Middle frontal gyrus (tissue), 1 donor: Measurements from ENCODE around the gene E2F6.

ENCODE experiments used
- DNase-seq: peaks from one replicate; pipeline ENCODE4 v3.0.0-alpha.2; 2015; ENCODE audit warnings: low spot score; ENCODE audit errors: extremely low spot score

The E2F6 gene, protein sequence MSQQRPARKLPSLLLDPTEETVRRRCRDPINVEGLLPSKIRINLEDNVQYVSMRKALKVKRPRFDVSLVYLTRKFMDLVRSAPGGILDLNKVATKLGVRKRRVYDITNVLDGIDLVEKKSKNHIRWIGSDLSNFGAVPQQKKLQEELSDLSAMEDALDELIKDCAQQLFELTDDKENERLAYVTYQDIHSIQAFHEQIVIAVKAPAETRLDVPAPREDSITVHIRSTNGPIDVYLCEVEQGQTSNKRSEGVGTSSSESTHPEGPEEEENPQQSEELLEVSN

DNA sequence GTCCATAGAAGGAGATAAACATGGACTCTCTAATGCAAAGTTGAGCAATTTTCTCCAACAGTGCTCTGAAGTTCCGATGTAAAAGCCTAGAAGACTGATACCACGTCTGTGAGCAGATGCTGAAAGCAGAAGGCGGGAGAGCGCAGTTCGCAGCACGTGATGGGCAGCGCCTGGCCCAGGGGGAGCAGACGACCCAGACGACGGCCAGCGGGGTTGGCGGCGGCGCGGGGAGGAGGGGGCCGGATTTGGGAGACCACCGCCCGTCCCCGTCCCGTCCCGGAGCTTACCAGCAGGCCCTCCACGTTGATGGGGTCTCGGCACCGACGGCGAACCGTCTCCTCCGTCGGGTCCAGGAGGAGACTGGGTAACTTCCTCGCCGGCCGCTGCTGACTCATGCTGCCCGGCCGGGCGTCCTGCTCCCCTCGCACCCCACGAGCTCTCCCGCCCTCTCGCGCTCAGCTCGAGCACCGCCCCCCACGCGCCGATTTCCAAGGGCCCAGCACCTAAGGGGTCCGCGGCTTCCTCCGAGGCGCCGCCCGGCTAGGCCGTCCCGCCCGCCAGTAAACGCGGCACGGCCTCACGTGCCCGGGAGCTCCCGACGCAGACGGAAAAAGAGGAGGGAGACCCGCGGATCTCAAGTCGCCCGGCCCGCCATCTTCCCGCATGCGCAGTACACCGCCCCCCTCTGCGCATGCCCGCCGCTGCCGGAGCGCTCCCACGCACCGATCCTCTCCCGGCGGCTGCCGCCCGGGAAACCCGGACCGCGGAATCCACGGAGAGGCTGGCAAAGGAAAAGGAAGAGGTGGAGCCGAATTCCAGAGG lies at the start of gene E2F6:
E2F6 (minus strand) TSS at position 677 of the 822 bp plus-strand sequence; CDS start at position 395, 282 bp downstream.
- DNase-seq = peak; percentile 83

DNA sequence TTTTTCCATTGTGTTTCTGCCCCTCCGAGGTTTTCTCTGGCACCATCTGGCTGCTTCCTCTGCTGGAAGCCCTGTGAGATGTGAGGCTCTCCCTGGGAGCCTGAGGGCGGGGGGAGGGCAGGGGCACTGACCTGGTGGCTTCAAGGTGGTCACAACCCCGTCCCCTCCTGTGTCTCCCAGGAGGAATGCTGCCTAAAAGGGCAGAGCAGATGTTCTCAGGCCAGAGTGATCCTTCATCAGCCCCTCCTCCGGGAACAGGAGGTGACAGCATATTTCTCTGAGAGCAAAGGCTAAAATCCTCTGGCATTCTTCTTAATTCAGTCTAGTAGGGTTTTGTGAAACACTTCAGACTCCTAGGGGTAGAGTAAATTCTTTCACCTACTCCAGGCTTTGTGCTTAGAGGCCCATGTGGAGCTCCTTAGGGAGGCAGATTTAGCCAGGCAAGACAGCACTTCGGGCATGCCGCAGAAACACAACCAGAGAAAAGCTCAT lies 49.6 kb upstream of the E2F6 start:
- DNase-seq = no peak

DNA sequence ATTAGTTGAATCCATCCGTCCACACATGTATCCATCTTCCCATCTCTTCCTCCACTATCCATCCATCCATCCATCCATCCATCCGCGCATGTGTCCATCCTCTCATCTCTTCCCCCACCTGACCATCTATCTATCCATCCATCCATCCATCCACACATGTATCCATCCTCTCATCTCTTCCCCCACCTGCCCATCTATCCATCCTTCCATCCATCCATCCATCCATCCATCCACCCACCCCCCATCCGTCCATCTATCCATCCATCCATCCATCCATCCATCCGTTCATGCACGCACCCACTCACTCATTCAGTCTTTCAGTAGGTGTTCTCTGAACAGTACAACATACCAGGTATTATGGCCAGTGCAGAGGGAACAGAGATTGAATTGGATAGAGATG lies 48.9 kb upstream of the E2F6 start:
- DNase-seq = no peak

GRCh38 chr2:11514081-11514730 lies 48.2 kb upstream of the E2F6 start:
- no peak for DNase-seq

- DNase-seq = no peak
Observed at GRCh38 chr2:11513319-11513718, 47.4 kb upstream of the E2F6 start.

GRCh38 chr2:11512431-11512830 lies 46.5 kb upstream of the E2F6 start:
- no peak for DNase-seq

GRCh38 chr2:11509657-11510360 lies 43.8 kb upstream of the E2F6 start:
- DNase-seq = no peak

- DNase-seq = peak; percentile 31
Observed at GRCh38 chr2:11508279-11508678, 42.3 kb upstream of the E2F6 start.

DNA sequence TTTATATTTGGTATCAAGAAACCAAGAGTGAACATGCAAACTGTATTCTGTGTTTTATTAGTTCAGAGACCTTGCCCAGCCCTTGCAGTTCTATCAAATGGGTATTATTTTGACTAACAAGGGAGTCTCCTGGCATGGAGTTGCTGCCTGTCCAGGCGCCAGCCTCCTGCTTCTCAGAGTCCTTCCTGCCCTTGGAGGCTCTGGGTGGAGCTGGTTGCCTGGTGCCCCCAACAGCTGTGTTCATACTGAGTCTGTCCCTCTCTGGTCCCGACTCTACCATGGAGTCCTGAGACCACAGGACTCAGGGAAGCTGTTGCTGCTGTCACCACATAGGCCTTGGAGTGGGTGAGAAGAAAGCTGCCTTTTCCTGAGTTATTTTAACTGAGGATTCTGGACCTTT lies 41.6 kb upstream of the E2F6 start:
- DNase-seq = no peak

GRCh38 chr2:11506611-11506969 lies 40.6 kb upstream of the E2F6 start:
- no peak for DNase-seq

DNA sequence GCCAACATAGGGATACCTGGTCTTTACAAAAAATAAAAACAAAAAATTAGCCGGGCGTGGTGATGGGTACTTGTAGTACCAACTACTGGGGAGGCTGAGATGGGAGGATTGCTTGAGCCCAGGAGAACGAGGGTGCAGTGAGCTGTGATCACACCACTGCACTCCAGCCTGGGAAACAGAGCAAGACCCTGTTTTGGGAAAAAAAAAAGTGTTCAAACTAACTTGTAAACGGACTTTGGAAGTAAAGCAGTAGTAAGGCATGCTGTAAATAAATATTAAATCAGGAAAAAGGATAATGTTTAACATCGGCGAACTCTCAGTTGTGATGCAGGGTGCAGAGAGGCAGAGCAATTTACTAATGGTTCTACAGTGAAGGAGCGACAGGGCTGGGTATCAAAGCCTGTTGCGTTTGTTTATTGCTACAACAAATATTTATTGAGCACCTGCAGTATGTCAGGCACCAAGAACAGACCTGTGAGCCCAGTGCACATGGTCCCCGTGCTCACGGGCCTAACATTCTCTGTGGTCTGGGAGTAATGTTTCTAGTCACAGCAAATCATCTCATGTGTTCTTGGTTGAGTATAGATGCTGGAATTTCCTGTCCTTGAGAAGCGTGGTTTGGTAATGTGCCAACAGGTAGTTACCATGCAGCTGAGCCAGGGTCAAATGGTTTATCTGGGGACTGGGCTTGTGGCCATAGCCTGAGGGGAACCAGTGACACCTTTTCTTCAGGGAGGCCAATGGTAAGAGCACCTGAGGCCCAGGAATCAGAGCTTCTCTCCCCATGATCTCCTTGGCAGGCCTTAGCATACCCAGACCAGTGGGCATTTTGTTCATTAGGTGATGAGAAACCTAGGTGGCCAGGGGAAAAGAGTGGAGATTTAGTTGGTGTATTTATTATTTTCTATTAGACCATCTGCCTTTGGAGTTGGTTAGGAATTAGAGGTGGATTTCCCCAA lies 40.0 kb upstream of the E2F6 start:
- no peak for DNase-seq

- DNase-seq = no peak
Observed at GRCh38 chr2:11503354-11503927, 37.5 kb upstream of the E2F6 start.

GRCh38 chr2:11502740-11503292 lies 36.9 kb upstream of the E2F6 start:
- no peak for DNase-seq

- DNase-seq = no peak
Observed at GRCh38 chr2:11500702-11501303, 34.8 kb upstream of the E2F6 start.

- DNase-seq = peak; percentile 41
Observed at GRCh38 chr2:11499081-11499743, 33.3 kb upstream of the E2F6 start.

GRCh38 chr2:11498543-11499034 lies 32.6 kb upstream of the E2F6 start:
- DNase-seq = peak; percentile 42

- DNase-seq = no peak
Observed at GRCh38 chr2:11495844-11496681, 30.1 kb upstream of the E2F6 start.

DNA sequence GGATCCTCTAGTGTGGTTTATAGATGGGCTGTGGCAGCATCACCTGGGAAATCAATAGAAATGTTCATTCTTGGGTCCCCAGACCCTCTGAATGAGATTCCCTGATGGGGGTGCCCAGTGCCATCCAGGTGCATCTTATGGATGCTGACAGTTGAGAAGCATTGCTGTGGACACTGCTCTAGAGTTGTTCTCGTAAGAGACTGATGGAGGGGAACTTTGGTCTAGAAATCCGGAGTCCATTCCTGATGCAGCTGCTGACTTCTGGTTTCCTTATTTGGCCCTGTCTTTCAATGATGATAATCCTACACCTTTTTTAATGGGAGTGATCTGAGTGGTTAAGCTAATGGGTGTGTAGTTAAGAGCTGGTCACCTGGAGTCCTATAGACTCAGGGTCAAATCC lies 28.3 kb upstream of the E2F6 start:
- no peak for DNase-seq
